GM19395 (cell line): Measurements from ENCODE around the gene KRT82.
"Not testable (repeated sequence)": the region's sequence is repeated elsewhere in the genome, so short reads cannot be mapped to it uniquely, and the experiment has no call there.

Experiments
- ATAC-seq: cut with Tn5 transposase; IDR thresholded peaks from one replicate; pipeline ENCODE4 v1.9.1; 2021; ENCODE audit warnings: mild to moderate bottlenecking, moderate library complexity; ENCODE audit not compliant: unreplicated experiment

Gene KRT82

DNA sequence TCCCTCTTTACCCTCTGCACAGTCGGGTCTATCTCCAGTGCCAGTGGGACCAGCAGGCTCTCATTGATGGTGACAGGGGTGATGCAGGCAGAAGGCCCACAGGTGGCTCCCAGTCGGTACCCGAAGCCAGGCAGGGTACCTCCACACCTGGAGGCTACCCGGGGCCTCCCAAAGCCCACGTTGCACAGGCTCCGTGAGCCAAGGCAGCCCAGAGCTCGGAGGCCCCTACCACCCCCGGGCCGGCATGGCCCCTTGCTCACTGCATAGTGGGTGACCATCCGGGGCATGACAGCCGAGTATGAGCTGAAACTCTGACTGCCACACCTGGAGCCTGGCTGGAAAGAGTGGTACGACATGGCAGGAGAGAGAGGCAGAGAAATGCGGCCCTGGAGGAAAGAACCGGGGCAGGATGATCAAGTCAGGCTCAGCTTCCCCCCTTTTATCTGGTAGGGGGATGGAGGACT, at the start of gene KRT82:
Gene KRT82, minus strand, starts transcription at position 414 of the 464 bp plus-strand sequence. Its CDS starts 58 bp downstream, at position 356.
- no peak for ATAC-seq

DNA sequence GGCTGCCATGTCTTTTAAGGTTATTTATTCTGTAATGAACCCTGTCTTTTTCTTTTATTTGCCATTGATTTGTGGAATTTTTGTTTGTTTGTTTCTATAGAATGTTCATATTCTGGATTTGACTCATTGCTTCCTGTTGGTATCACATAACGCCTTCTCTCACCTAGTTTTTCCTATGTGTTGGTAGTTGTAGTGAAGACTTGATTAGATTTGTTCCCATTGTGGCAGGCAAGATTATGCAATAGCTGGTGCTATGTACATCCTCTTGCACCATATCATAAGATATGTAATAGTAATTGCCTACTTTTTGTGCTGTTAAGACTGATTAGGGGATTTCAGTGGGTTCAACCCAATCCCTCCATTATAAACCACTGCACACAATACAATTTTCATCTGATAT, 49.7 kb upstream of the KRT82 start:
- no peak for ATAC-seq

DNA sequence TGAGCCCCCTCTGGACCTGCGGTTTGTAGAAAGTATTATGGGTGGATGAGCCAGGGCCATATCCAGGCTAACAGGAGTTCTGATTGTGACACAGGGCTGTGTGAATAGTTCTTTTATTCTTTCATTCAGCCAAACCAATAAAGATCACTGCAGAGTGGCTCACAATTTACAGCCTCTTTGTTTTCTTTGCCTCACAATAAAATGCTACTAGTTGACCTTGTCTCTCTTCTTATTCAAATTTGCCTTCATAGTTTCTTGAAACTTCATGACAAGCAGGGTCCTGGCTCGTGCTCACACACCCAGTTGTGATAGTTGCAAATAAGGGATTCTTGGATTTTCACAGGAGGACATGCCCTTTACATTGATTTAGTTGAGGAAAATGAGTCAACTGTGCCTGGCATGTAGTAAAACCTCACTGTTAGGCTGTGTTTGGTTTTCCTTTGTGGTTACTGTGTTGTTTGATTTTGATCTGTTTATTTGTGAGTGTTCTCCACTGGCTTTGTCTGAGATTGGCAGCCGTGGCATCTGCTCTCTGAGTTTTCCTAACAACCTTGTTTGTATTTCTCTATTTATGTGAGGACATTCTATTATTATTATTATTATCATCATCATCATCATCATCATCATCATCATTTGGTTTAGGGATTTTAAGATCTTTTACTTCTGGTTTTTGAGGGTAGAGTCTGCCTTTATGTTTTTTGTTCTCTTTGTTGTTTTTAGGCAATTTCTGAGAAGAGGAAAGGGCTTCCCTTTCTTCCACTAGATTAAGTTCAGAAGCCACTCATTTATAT, 48.5 kb upstream of the KRT82 start:
- no peak for ATAC-seq

DNA sequence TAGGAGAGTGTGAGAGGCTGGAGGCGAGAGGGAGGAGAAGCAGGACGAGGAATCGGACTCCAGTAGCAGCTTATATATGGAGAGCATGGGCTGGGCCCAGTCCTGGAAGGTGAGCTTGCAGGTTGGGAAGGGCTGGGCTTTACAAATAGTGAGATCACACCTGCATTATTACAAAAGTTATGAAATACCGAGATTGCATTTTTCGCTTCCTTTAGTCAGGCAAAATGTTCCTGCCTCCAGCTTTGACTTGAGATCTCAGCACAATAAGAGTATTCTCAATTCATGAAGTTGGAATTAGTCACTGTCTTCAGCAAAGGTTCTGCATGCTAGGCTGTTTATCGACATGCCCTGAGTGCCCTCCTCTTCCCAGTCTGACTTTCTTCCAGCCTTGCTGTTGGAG, 46.0 kb upstream of the KRT82 start, which contains the start of gene KRT6B:
Gene KRT6B, minus strand, starts transcription at position 46 of the 400 bp plus-strand sequence. CDS start 68 bp downstream, outside the sequence.
- ATAC-seq, result no peak

DNA sequence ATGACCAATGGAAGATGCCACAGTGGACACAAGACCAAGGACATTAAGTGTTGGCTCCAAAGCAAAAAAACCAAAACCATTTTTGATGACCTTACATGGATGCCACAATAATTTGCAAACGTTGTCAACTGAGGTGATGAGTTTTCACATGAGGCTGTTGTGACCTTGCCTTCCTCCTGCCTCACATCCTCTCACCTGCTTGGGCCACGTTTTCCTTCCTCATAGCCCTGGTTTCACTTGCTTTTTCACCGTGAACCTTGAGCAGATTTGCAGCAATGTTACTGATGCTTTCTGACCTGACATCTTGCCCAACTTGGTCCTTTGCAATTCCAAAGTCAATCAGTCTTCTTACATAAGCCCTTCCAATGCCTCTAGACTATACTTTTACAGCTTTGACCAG, 42.1 kb upstream of the KRT82 start:
- no peak for ATAC-seq

DNA sequence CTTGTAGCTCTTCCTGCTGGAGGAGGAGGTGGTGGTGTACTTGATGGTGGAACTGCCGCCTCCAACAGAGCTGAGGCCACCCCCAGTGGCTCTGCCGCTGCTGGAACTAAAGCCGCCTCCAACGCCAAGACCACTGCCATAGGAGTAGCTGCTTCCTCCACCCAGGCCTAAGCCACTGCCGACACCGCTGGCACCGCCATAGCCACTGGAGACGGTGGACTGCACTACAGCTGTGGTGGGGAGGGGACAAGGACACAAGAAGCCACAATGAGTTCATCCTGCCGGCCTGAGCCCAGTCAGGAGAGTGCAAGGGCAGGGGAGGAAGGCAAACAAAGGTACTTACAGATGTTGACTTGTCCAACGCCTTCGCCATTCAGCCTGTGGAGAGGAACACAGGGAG, 41.1 kb upstream of the KRT82 start:
- not testable (repeated sequence) for ATAC-seq

DNA sequence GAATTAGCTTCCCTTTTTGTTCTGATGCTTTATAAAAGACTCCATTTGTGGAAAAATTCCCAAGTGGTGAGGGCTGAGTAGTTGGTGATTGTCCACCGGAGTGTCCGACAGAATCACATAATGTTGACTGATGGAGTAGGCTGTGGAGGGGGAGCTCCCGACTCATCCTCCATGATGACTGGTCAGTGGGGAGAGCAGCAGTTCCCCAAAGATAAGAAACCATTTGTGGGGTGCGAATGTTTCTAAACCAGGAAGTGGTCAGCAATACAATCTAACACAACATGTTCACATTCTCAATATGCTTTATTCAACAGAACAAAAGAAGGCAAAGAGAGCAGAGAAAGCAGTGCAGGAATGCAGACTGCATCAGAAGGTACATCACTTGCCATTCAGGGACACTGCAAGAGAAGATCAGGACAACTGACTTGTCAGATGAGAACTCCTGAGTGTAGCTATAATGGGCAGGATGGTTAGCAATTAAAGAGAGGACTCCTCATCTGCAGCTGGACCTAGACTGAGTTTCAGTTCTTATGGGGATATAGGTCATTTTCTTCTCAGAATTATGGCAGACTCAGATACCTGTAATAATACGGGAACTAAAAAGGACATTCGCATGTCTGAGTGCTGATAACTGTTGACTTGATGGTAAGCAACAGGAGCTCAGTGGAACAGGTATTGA, 40.4 kb upstream of the KRT82 start:
- no peak for ATAC-seq

DNA sequence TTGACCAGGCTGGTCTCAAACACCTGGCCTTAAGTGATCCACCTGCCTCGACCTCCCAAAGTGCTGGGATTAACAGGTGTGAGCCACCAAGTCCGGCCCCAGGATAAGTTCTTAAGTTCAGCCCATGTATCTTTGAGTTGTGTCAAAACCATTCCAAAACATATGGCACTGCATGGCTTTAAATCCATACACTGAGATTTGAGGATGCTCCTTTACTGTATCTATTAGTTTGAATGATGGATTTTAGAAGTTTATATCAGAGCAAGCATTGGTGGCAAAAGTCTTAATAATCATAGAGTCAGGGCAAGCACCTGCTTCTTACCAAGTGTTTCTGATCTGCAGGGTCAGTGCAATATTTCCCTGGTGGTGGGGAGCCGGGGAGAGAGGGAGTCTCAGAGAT, 39.7 kb upstream of the KRT82 start:
- no peak for ATAC-seq

DNA sequence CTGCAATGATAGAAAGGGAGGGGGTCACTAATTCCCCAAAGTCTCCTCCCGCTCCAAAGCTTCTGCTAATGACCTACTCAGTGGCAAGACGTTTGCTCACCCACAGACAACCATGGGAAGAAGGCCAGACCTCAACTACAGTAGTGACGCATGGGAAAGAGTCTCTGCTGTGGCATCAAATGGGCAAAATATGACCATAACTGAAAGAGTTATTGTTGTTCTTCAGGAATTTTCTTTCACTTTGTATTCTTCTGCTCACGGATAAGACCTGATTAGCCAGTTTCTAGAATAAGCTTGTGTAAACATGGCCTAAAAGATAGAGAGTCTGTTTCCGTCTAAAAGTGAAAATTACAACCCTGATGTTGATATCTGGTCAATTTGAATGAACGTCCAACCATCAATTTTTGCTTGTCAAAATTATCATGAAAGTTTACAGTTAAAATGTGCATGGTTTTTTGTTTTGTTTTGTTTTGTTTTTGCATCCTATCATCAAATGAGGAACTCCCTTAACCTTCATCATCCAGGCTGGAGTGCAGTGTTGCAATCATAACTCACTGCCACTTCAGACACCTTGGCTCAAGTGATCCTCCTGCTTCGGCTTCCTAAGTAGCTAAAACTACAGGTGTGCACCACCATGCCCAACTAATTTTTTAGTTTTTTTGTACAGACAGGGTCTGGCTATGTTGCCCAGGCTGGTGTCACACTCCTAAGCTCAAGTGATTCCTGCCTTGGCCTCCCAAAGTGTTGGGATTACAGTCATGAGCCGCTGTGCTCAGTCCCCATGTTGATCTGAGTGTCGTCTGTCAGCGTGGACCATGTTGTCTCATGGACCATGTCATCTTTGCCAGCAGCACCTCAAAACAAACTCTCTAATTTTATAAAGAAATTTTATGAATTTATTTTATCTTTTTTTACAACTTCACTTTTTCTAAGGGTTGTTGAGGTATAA, 38.8 kb upstream of the KRT82 start:
- no peak for ATAC-seq

DNA sequence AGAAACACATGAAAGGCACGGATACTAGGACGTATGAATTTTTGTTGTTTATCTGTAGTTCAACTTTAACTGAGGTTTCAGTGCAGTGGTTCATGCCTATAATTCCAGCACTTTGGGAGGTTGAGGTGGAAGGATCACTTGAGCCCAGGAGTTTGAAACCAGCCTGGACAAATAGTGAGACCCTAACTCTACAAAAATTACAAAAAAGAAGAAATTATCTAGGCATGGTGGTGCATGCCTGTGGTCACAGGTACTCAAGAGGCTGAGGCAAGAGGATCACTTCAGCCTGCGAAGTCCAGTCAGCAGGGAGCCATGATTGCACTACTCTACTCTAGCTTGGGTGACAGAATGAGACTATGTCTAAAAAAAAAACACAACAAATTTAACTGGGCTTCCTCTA, 37.8 kb upstream of the KRT82 start:
- no peak for ATAC-seq

DNA sequence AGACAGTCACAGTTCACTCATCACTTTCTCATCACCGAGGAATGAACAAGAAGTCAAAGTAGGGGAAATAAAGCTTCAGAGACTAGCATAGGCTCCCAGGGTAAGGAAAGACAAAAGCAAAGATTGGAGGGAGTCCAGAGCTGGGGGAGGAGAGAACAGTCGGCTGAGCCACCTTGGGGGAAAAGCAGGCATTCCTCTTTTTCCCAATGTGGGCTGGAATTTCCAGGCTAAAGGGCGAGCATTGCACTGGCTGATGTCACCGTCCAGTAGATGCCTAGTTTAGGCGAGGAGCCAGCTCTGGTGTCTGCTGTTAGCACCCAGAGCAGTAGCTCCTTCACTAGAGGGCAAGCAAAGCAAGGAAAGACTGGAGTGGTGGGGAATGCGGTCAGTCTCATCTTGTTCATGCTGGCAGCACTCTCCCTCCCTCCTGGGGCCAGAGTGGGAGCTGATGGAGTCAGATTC, 36.5 kb upstream of the KRT82 start:
- ATAC-seq, result no peak

DNA sequence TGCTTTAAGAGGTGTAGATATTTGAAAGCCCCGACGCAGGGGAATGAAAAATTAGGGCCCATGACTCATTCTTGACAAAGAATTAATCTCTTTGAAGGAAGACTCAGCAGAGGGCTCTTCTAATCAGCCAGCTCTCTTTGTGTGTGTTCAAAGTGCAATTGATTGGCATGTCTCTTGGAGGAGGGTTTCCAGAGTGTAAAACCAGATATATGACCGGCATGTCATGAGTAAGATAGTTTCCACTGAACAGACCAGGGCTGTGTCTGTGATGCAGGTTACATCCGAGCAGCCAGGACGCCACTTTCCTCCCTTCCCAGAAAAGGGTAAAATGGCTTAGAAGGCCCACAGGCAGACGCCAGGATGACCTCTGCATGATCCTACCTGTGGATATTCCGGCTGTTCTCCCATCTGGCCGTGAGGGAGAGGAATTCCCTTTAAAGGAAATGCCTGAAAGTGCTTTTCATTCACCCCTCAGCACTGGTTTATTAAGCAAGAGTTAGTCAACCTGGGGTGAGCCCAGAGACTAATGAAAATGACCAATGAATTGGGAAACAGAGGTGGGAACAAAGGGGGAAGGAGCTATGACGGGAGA, 35.3 kb upstream of the KRT82 start:
- ATAC-seq, result no peak

DNA sequence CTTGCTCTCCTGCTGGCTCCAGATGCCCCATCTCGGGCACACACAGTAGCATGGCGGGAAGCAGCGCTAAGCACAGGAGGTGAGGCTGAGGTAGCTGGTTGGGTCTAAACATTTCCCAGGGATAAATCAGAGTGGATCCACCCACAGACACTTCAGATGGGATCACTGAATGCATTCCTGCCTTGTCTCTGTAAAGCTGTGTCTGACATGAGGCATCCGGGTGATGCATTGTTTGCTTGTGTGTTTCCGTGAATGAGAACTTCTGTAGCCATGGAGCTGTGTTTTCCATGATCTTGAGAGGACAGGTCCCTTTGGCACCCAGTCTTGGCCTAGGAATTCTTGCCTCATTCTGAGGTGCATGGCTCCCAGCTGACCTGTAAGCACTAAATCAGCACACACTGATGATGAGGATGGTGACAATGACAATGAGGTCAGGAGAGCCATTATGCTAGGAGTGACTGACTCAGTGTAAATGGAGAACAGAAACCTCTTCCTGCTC, 34.7 kb upstream of the KRT82 start:
- no peak for ATAC-seq

DNA sequence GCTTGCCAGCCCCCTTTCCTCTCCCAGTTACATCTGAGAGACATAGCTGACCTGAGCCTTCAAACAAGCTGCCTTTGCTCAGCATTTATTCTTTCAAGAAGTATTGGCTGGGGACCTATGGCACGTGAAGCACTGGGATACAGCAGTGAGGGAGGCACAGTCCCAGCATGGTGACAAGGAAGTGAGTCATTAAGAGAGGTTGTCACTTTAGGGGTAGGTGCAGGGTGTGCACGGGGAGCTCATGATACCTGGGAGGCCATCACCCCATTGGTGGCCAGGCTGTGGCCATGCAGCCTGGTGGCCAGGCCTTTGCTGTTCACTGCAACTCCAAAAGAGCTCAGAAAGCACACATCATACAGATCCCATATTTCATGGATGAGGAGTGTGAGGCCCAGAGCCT, 33.7 kb upstream of the KRT82 start:
- no peak for ATAC-seq

DNA sequence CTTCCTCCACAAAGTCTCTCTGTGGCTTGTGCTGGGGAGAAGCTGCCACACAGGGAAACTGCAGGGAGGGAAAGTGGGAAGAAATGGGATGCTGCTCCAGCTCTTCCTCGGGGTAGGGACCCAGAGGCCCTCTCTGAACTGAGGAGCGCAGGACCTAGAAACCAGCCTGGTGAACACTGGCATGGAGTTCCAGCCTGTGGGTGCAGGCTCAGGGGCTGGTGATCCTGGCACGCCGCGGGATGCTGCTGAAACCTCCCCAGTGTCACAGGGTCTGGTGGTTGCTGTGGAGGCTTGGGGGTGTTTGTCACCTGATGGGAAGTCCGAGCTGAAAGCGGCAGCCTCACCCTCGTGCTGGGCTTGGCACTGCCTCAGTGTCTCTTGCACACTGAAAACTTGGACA, 33.3 kb upstream of the KRT82 start:
- ATAC-seq, result no peak

DNA sequence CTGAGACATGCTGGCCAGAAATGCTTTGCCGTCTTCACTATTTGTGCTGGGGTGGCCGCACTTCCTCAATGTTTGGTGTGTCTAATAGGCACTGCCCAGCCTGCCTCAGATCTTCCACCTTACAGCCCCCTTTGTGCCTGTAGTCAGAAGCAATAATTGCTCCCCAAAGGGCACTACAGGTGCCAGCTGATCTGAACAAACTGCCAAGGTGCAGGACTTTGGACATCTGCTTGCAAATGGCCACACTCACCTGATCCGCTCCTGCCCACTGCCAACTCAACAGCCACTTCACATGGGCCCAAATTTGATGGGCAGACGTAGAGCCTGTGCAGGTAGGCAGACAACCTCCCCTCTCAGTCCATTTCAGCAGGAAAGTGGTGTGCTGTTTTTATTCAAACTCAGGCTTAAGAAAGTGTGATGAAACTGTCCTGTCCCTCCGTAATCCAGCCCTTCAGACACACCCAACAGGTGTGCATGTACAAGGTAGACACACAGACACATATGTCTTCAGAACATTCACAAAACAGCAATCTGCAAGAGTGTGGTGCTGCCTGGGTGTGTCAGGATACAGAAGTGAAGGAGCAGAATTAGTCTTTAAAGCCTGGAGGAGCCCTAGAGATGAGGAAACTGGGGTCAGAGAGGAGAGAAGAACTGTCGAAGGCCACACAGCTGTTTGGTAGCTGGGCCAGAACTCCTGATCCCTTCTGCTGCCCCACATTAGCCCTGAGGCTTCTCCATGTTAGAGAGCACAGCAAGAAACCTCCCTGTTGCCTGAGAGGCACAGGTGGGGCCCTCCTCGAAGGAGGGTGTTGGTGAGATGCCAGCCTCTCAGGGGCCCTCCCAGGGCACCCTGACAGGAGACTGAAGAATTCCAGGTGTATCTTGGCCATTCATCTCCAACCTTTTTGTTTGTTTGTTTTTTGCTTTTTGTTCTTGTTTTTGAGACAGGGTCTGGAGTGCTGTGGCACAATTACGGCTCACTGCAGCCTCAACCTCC, 32.5 kb upstream of the KRT82 start:
- no peak for ATAC-seq

DNA sequence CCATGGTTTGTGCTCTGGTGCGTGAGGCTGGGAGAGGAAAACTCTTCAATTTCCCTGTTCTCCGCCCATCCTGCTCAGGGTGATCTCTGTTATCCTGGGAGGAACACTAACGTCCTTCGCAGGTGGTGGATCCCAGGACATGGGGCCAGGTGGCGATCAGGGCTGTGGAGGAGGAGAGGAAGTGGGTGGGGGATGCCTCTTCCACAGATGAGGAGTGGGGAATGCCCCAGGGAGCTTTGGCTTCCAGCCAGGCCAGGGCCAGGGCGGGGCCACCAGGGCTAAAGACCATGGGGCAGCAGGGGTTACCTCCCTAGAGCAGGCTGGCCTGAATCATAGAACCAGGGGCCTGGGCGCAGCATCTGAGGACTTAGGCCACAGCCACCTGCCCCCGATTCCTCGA, 31.4 kb upstream of the KRT82 start:
- no peak for ATAC-seq

DNA sequence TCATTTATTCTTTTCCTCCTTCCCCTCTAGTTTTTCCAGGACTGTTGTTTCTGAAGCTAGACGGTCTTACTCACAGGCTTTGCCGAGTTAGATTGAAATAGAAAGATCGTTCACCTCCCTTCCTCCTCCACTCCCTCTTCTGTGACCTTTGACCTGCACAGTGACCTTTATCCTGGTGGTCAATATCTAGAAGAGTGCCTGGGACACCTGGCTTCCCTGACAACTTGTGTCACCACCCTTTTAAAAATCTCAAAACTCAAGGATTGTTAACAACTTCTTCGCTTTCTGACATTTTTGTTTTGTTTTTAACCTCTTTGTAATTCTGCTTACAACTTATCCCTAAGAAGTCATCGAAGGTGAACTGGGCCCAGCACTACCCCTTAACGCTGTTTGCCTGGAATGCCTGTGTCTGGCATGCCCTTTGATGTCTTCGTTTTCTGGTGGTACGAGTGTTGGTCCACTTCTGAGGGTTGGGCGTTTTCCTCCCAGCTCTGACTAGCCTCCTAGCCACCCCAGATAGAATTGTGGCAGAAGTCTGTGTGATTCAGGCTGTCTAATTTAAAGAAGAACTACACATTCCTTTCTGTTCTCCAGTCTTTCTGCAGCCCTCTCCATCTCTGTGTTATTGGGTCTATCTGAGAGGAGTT, 30.8 kb upstream of the KRT82 start:
- ATAC-seq, result no peak
